H1 (cell line): ENCODE measurements around the gene C2.

ENCODE experiments used
- CEBPB ChIP-seq: IDR thresholded peaks from 2 replicates; pipeline ENCODE4 v1.6.1; 2012; ENCODE audit warnings: low read depth, low read length
- EP300 ChIP-seq, 2 experiments: IDR thresholded peaks; 1 replicate in 1 of 2; 2 replicates in 1 of 2; pipeline ENCODE4 v1.6.1; 2011 to 2012; ENCODE audit warnings: low read depth in 2 of 2, low read length in 2 of 2, mild to moderate bottlenecking in 2 of 2, borderline replicate concordance in 1 of 2, inconsistent platforms in 1 of 2, moderate library complexity in 1 of 2
- EZH2 ChIP-seq: fragments of 200-600 bp; sonication (generic); IDR thresholded peaks from 2 replicates; pipeline ENCODE4 v1.7.1; 2012; ENCODE audit warnings: low read depth, mild to moderate bottlenecking, moderate library complexity, low read length, inconsistent platforms; ENCODE audit not compliant: severe bottlenecking
- GTF2F1 ChIP-seq: IDR thresholded peaks from 2 replicates; pipeline ENCODE4 v1.6.1; 2012; ENCODE audit warnings: low read depth, low read length, improper control_type of control experiment, borderline replicate concordance
- KDM5A ChIP-seq: fragments of 200-600 bp; IDR thresholded peaks from 2 replicates; pipeline ENCODE4 v1.7.1; 2012; ENCODE audit warnings: mild to moderate bottlenecking, low read length, inconsistent platforms, mixed read lengths
- TAF1 ChIP-seq: IDR thresholded peaks from 2 replicates; pipeline ENCODE4 v1.6.1; 2011; ENCODE audit warnings: mild to moderate bottlenecking, low read depth, low read length
- TAF7 ChIP-seq: optimal IDR thresholded peaks from 2 replicates; pipeline ENCODE3; 2011; ENCODE audit warnings: low read depth, mild to moderate bottlenecking, inconsistent platforms, low read length, moderate library complexity, borderline replicate concordance
- TF ChIP-seq, protein P1 (sequence below): IDR thresholded peaks from 2 replicates; pipeline ENCODE4 v1.6.1; 2011; ENCODE audit warnings: low read length, improper control_type of control experiment
- TF ChIP-seq, protein P2 (sequence below): fragments of 300-600 bp; sonication (generic); IDR thresholded peaks from 2 replicates; pipeline ENCODE4 v1.7.1; 2012; ENCODE audit warnings: low read length, moderate library complexity, mild to moderate bottlenecking, inconsistent platforms; ENCODE audit not compliant: insufficient replicate concordance
- TF ChIP-seq, protein P3 (sequence below), 3 experiments: IDR thresholded peaks; 1 replicate in 2 of 3; 2 replicates in 1 of 3; pipeline versions ENCODE4 v1.5.1 to v1.6.1; 2011; ENCODE audit warnings: low read length in 3 of 3, mild to moderate bottlenecking in 3 of 3, inconsistent platforms in 2 of 3, low read depth in 1 of 3, moderate library complexity in 1 of 3; ENCODE audit not compliant: insufficient read depth in 1 of 3; ENCODE audit errors: control extremely low read depth in 1 of 3

DNA sequence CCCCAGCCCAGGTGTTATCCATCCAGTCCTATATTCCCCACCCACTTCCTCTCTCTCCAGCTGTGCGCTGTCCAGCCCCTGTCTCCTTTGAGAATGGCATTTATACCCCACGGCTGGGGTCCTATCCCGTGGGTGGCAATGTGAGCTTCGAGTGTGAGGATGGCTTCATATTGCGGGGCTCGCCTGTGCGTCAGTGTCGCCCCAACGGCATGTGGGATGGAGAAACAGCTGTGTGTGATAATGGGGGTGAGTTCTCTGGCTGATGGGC is 1.1 kb downstream of the C2 start:
- TF ChIP-seq, protein P1, sequence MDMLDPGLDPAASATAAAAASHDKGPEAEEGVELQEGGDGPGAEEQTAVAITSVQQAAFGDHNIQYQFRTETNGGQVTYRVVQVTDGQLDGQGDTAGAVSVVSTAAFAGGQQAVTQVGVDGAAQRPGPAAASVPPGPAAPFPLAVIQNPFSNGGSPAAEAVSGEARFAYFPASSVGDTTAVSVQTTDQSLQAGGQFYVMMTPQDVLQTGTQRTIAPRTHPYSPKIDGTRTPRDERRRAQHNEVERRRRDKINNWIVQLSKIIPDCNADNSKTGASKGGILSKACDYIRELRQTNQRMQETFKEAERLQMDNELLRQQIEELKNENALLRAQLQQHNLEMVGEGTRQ, result no peak
- TF ChIP-seq EP300 (IDR thresholded peaks at IDR 0.05; ENCODE audit: borderline replicate concordance in 1 of 2, low read depth in 2 of 2, low read length in 2 of 2), result no peak
- TF ChIP-seq, protein P2, sequence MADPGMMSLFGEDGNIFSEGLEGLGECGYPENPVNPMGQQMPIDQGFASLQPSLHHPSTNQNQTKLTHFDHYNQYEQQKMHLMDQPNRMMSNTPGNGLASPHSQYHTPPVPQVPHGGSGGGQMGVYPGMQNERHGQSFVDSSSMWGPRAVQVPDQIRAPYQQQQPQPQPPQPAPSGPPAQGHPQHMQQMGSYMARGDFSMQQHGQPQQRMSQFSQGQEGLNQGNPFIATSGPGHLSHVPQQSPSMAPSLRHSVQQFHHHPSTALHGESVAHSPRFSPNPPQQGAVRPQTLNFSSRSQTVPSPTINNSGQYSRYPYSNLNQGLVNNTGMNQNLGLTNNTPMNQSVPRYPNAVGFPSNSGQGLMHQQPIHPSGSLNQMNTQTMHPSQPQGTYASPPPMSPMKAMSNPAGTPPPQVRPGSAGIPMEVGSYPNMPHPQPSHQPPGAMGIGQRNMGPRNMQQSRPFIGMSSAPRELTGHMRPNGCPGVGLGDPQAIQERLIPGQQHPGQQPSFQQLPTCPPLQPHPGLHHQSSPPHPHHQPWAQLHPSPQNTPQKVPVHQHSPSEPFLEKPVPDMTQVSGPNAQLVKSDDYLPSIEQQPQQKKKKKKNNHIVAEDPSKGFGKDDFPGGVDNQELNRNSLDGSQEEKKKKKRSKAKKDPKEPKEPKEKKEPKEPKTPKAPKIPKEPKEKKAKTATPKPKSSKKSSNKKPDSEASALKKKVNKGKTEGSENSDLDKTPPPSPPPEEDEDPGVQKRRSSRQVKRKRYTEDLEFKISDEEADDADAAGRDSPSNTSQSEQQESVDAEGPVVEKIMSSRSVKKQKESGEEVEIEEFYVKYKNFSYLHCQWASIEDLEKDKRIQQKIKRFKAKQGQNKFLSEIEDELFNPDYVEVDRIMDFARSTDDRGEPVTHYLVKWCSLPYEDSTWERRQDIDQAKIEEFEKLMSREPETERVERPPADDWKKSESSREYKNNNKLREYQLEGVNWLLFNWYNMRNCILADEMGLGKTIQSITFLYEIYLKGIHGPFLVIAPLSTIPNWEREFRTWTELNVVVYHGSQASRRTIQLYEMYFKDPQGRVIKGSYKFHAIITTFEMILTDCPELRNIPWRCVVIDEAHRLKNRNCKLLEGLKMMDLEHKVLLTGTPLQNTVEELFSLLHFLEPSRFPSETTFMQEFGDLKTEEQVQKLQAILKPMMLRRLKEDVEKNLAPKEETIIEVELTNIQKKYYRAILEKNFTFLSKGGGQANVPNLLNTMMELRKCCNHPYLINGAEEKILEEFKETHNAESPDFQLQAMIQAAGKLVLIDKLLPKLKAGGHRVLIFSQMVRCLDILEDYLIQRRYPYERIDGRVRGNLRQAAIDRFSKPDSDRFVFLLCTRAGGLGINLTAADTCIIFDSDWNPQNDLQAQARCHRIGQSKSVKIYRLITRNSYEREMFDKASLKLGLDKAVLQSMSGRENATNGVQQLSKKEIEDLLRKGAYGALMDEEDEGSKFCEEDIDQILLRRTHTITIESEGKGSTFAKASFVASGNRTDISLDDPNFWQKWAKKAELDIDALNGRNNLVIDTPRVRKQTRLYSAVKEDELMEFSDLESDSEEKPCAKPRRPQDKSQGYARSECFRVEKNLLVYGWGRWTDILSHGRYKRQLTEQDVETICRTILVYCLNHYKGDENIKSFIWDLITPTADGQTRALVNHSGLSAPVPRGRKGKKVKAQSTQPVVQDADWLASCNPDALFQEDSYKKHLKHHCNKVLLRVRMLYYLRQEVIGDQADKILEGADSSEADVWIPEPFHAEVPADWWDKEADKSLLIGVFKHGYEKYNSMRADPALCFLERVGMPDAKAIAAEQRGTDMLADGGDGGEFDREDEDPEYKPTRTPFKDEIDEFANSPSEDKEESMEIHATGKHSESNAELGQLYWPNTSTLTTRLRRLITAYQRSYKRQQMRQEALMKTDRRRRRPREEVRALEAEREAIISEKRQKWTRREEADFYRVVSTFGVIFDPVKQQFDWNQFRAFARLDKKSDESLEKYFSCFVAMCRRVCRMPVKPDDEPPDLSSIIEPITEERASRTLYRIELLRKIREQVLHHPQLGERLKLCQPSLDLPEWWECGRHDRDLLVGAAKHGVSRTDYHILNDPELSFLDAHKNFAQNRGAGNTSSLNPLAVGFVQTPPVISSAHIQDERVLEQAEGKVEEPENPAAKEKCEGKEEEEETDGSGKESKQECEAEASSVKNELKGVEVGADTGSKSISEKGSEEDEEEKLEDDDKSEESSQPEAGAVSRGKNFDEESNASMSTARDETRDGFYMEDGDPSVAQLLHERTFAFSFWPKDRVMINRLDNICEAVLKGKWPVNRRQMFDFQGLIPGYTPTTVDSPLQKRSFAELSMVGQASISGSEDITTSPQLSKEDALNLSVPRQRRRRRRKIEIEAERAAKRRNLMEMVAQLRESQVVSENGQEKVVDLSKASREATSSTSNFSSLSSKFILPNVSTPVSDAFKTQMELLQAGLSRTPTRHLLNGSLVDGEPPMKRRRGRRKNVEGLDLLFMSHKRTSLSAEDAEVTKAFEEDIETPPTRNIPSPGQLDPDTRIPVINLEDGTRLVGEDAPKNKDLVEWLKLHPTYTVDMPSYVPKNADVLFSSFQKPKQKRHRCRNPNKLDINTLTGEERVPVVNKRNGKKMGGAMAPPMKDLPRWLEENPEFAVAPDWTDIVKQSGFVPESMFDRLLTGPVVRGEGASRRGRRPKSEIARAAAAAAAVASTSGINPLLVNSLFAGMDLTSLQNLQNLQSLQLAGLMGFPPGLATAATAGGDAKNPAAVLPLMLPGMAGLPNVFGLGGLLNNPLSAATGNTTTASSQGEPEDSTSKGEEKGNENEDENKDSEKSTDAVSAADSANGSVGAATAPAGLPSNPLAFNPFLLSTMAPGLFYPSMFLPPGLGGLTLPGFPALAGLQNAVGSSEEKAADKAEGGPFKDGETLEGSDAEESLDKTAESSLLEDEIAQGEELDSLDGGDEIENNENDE, result no peak
- TF ChIP-seq CEBPB, result no peak
- no peak for TF ChIP-seq TAF1
- TF ChIP-seq, protein P3, sequence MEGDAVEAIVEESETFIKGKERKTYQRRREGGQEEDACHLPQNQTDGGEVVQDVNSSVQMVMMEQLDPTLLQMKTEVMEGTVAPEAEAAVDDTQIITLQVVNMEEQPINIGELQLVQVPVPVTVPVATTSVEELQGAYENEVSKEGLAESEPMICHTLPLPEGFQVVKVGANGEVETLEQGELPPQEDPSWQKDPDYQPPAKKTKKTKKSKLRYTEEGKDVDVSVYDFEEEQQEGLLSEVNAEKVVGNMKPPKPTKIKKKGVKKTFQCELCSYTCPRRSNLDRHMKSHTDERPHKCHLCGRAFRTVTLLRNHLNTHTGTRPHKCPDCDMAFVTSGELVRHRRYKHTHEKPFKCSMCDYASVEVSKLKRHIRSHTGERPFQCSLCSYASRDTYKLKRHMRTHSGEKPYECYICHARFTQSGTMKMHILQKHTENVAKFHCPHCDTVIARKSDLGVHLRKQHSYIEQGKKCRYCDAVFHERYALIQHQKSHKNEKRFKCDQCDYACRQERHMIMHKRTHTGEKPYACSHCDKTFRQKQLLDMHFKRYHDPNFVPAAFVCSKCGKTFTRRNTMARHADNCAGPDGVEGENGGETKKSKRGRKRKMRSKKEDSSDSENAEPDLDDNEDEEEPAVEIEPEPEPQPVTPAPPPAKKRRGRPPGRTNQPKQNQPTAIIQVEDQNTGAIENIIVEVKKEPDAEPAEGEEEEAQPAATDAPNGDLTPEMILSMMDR (IDR thresholded peaks at IDR 0.05; ENCODE audit: control extremely low read depth in 1 of 3, insufficient read depth in 1 of 3, low read depth in 1 of 3, low read length in 3 of 3), result no peak
- no peak for TF ChIP-seq EZH2
- no peak for TF ChIP-seq TAF7
- TF ChIP-seq GTF2F1, result no peak
- no peak for TF ChIP-seq KDM5A
